ENCODE measurements around the gene R3HCC1L. TPM values are rescaled to one million over a fixed set of nuclear protein-coding genes. Genes with fewer than 3 reads are reported as not detected.

Gene R3HCC1L
- total and polyA plus RNA-seq, 2 experiments from 2014 or later = 5.2 to 12.7 TPM

DNA sequence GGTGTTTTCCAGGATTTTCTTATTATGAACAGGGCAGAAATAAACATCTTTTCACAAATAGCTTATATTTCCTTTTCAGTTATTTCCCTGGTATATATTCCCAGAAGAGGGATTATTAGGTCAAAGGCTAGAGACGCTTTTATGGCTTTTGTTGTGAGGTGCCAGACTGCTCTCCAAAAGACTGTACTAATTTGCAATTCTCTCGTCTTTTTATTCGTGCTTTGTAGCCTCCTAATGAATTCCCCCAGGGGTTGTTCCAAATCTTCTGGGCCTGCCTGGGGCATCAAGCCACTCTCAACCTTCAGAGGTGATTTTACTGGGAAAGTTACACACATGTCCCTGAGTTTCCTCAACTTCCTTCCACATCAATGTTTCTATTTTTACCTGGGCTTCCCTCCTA lies 34.0 kb upstream of the R3HCC1L start:
- H3K36me3 ChIP-seq (replicated peaks; ENCODE audit: insufficient read depth, low read depth) = no peaks in the 10 kb centered on the region
- 55% methylated on average over 3 of the region's 3 CpGs for WGBS (ENCODE audit: low lambda C conversion rate, missing lambda C conversion rate)

DNA sequence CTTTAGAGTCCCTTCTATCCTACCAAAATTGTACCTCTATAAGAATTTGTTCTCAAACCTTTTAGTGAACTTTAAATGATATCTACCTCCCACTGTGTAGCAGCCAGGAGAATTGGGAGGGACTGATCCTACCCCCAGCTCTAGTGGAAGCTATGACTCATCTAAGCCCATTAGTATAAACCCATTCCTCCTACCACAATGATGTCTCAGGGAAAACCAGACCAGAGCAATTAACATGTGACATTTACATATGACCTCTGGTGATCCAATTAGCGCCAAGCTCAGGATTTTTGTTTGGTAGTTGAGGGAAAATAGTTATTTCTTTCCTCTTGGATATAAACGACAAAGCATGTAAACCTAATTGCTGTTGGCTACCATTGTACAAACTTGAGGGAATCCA lies 33.1 kb upstream of the R3HCC1L start:
- H3K4me1 ChIP-seq (ENCODE audit: insufficient read depth) = no peaks in the 10 kb centered on the region

More for the DNA sequence above, 34.0 kb upstream of the R3HCC1L start:
- no peaks in the 10 kb centered on the region for H4K20me1 ChIP-seq (ENCODE audit: insufficient read depth, poor library complexity, severe bottlenecking)
- H3K4me2 ChIP-seq = no peak overlapping the region
- H3K27me3 ChIP-seq = peaks cover 11% of the 10 kb centered on the region
- no peak overlapping the region for H3K27ac ChIP-seq
- H3K4me3 ChIP-seq = no peak overlapping the region
- H3K4me1 ChIP-seq (ENCODE audit: insufficient read depth) = no peaks in the 10 kb centered on the region
- no peaks in the 10 kb centered on the region for H3K9me2 ChIP-seq (replicated peaks; ENCODE audit: insufficient read depth)
- no peak for TF ChIP-seq EZH2phosphoT487 (IDR thresholded peaks at IDR 0.05; ENCODE audit: low read depth, severe bottlenecking, unreplicated experiment)
- TF ChIP-seq, protein P1, sequence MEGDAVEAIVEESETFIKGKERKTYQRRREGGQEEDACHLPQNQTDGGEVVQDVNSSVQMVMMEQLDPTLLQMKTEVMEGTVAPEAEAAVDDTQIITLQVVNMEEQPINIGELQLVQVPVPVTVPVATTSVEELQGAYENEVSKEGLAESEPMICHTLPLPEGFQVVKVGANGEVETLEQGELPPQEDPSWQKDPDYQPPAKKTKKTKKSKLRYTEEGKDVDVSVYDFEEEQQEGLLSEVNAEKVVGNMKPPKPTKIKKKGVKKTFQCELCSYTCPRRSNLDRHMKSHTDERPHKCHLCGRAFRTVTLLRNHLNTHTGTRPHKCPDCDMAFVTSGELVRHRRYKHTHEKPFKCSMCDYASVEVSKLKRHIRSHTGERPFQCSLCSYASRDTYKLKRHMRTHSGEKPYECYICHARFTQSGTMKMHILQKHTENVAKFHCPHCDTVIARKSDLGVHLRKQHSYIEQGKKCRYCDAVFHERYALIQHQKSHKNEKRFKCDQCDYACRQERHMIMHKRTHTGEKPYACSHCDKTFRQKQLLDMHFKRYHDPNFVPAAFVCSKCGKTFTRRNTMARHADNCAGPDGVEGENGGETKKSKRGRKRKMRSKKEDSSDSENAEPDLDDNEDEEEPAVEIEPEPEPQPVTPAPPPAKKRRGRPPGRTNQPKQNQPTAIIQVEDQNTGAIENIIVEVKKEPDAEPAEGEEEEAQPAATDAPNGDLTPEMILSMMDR (IDR thresholded peaks at IDR 0.05; ENCODE audit: poor library complexity) = no peak
- TF ChIP-seq EZH2 (IDR thresholded peaks at IDR 0.05; ENCODE audit: borderline replicate concordance) = no peak
- no peak overlapping the region for H2AFZ ChIP-seq
- H3K9me3 ChIP-seq (ENCODE audit: low read depth) = no peaks in the 10 kb centered on the region
- DNase-seq (ENCODE audit: low spot score) = no peak
- H3K79me2 ChIP-seq = no peaks in the 10 kb centered on the region

DNA sequence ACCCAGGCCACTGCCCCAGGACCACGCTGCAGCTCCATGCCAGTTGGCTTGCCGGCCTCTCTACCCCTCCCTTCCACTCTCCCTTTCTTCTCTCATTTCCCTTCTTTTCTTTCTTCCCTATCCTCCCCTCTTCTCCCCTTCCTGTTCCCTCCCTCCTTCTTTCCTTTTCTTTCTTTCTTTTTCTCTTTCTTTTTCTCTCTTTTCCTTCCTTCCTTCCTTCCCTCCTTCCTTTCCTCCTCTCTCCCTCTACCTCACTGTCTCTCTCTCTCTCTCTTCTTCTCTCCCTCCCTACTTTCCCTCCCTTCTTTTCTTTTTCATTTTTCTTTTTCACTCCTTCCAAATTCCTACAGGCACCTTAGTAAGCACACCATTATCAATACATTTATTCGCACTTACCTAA lies 30.3 kb upstream of the R3HCC1L start:
- DNase-seq (ENCODE audit: low spot score) = no peak
- TF ChIP-seq EZH2phosphoT487 (IDR thresholded peaks at IDR 0.05; ENCODE audit: low read depth, severe bottlenecking, unreplicated experiment) (no peak), EZH2 (IDR thresholded peaks at IDR 0.05; ENCODE audit: borderline replicate concordance) (no peak)
- TF ChIP-seq, protein P1 (IDR thresholded peaks at IDR 0.05; ENCODE audit: poor library complexity) = no peak
- Histone ChIP-seq H4K20me1 (ENCODE audit: insufficient read depth, poor library complexity, severe bottlenecking) (no peaks in the 10 kb centered on the region), H3K4me2 (no peak overlapping the region), H3K9me2 (replicated peaks; ENCODE audit: insufficient read depth) (no peaks in the 10 kb centered on the region), H3K4me1 (ENCODE audit: insufficient read depth) (no peaks in the 10 kb centered on the region), H3K79me2 (no peaks in the 10 kb centered on the region), H3K27ac (no peak overlapping the region), H3K36me3 (replicated peaks; ENCODE audit: insufficient read depth, low read depth) (no peaks in the 10 kb centered on the region), H2AFZ (no peak overlapping the region), H3K4me3 (no peak overlapping the region), H3K9me3 (ENCODE audit: low read depth) (no peaks in the 10 kb centered on the region), H3K27me3 (no peaks in the 10 kb centered on the region)
- WGBS (ENCODE audit: low lambda C conversion rate, missing lambda C conversion rate) = 89% methylated on average over 3 of the region's 3 CpGs

More for the DNA sequence above, 33.1 kb upstream of the R3HCC1L start:
- Histone ChIP-seq H3K79me2 (no peaks in the 10 kb centered on the region), H3K27ac (no peak overlapping the region), H3K4me3 (no peak overlapping the region), H3K4me2 (no peak overlapping the region), H4K20me1 (ENCODE audit: insufficient read depth, poor library complexity, severe bottlenecking) (no peaks in the 10 kb centered on the region), H3K36me3 (replicated peaks; ENCODE audit: insufficient read depth, low read depth) (no peaks in the 10 kb centered on the region), H3K27me3 (peaks cover 10% of the 10 kb centered on the region), H3K9me3 (ENCODE audit: low read depth) (no peaks in the 10 kb centered on the region), H2AFZ (no peak overlapping the region), H3K9me2 (replicated peaks; ENCODE audit: insufficient read depth) (no peaks in the 10 kb centered on the region)
- 79% methylated on average over 2 of the region's 2 CpGs for WGBS (ENCODE audit: low lambda C conversion rate, missing lambda C conversion rate)
- TF ChIP-seq EZH2 (IDR thresholded peaks at IDR 0.05; ENCODE audit: borderline replicate concordance) (no peak), EZH2phosphoT487 (IDR thresholded peaks at IDR 0.05; ENCODE audit: low read depth, severe bottlenecking, unreplicated experiment) (no peak)
- TF ChIP-seq, protein P1 (IDR thresholded peaks at IDR 0.05; ENCODE audit: poor library complexity) = no peak
- no peak for DNase-seq (ENCODE audit: low spot score)

DNA sequence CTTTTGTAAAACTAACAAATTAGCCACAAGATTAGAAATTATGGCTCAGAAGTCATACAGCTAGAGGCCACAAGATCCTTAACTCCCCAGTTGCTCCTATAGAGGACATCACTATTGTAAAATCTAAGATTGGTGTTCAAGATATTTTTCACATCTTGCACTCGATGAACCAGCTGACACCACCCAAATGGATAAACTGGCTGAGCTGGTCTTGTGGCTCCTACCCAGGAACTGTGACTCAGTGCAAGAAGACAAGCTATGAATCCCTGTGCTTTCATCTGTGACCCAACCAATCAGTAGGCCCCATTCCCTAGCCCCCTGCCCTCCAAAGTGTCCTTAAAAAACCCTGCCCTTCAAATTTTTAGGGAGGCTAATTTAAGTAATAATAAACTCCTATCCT lies 27.9 kb upstream of the R3HCC1L start:
- Histone ChIP-seq H3K27me3 (peaks cover 7% of the 10 kb centered on the region), H3K4me2 (no peak overlapping the region), H3K4me1 (ENCODE audit: insufficient read depth) (no peaks in the 10 kb centered on the region), H3K9me3 (ENCODE audit: low read depth) (no peaks in the 10 kb centered on the region), H3K27ac (no peak overlapping the region), H3K4me3 (no peak overlapping the region), H3K36me3 (replicated peaks; ENCODE audit: insufficient read depth, low read depth) (no peaks in the 10 kb centered on the region), H2AFZ (no peak overlapping the region), H4K20me1 (ENCODE audit: insufficient read depth, poor library complexity, severe bottlenecking) (no peaks in the 10 kb centered on the region), H3K79me2 (no peaks in the 10 kb centered on the region), H3K9me2 (replicated peaks; ENCODE audit: insufficient read depth) (no peaks in the 10 kb centered on the region)
- 93% methylated on average over 1 of the region's 1 CpG for WGBS (ENCODE audit: low lambda C conversion rate, missing lambda C conversion rate)
- no peak for DNase-seq (ENCODE audit: low spot score)
- TF ChIP-seq EZH2 (IDR thresholded peaks at IDR 0.05; ENCODE audit: borderline replicate concordance) (no peak), EZH2phosphoT487 (IDR thresholded peaks at IDR 0.05; ENCODE audit: low read depth, severe bottlenecking, unreplicated experiment) (no peak)
- TF ChIP-seq, protein P1 (IDR thresholded peaks at IDR 0.05; ENCODE audit: poor library complexity) = no peak
